Measurements from ENCODE around the gene MAVS.
A peak's percentile ranks its signal among the peaks of the same experiment; 100 is the strongest.
"Not testable (repeated sequence)": the region's sequence is repeated elsewhere in the genome, so short reads cannot be mapped to it uniquely, and the experiment has no call there.

The MAVS gene

DNA sequence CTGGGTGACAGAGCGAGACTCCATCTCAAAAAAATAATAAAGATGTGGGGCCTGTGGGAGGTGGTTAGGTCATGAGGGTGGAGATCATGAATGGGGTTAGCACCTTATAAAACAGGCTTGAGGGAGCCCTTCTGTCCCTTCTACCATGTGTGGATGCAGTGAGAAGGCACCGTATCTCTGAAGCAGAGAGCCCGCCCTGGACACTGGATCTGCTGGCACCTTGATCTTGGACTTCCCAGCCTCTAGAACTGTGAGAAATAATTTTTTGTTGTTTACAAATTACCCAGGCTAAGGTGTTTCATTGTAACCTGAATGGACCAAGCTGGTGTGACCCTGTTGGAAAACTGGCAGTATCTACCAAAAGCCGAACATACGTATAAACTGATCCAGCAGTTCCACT lies 26.9 kb downstream of the MAVS start:
- DNase-seq (ENCODE audit: low spot score) = no peak
- no peak overlapping the region for H3K27ac ChIP-seq
- TF ChIP-seq, protein P1, sequence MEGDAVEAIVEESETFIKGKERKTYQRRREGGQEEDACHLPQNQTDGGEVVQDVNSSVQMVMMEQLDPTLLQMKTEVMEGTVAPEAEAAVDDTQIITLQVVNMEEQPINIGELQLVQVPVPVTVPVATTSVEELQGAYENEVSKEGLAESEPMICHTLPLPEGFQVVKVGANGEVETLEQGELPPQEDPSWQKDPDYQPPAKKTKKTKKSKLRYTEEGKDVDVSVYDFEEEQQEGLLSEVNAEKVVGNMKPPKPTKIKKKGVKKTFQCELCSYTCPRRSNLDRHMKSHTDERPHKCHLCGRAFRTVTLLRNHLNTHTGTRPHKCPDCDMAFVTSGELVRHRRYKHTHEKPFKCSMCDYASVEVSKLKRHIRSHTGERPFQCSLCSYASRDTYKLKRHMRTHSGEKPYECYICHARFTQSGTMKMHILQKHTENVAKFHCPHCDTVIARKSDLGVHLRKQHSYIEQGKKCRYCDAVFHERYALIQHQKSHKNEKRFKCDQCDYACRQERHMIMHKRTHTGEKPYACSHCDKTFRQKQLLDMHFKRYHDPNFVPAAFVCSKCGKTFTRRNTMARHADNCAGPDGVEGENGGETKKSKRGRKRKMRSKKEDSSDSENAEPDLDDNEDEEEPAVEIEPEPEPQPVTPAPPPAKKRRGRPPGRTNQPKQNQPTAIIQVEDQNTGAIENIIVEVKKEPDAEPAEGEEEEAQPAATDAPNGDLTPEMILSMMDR (conservative IDR thresholded peaks at IDR 0.05; ENCODE audit: low read depth) = no peak
- ChIA-PET CTCF (interaction anchor here (0.6 kb wide), 2 partner anchors 11 to 140 kb away, joined by 3 to 4 read pairs; no protein-coding TSS in a partner anchor), POLR2A (ENCODE audit: low non-redundant PET) (interaction anchor here (0.6 kb wide), 2 partner anchors 21 to 105 kb away, joined by 3 to 5 read pairs; no protein-coding TSS in a partner anchor)

GRCh38 chr20:3874194-3874844 lies 27.7 kb downstream of the MAVS start:
- CTCF ChIA-PET = interaction anchor here (0.6 kb wide), 1 partner anchor 140 kb away, joined by 3 read pairs; no protein-coding TSS in a partner anchor
- H3K27ac ChIP-seq = 0 out of 2 replicates have a peak overlapping the region, but pooled peaks have one; percentile 7
- TF ChIP-seq, protein P1 (conservative IDR thresholded peaks at IDR 0.05; ENCODE audit: low read depth) = no peak
- POLR2A ChIA-PET (ENCODE audit: low non-redundant PET) = interaction anchor here (0.6 kb wide), 1 partner anchor 20 kb away, joined by 5 read pairs; no protein-coding TSS in a partner anchor
- DNase-seq (ENCODE audit: low spot score) = no peak

GRCh38 chr20:3875378-3875974 lies 28.8 kb downstream of the MAVS start:
- no peak for DNase-seq (ENCODE audit: low spot score)
- POLR2A ChIA-PET (ENCODE audit: low non-redundant PET) = no interaction called here
- no peak overlapping the region for H3K27ac ChIP-seq
- TF ChIP-seq, protein P1 (conservative IDR thresholded peaks at IDR 0.05; ENCODE audit: low read depth) = no peak
- CTCF ChIA-PET = interaction anchor here (0.6 kb wide), 1 partner anchor 95 kb away, joined by 5 read pairs; no protein-coding TSS in a partner anchor

DNA sequence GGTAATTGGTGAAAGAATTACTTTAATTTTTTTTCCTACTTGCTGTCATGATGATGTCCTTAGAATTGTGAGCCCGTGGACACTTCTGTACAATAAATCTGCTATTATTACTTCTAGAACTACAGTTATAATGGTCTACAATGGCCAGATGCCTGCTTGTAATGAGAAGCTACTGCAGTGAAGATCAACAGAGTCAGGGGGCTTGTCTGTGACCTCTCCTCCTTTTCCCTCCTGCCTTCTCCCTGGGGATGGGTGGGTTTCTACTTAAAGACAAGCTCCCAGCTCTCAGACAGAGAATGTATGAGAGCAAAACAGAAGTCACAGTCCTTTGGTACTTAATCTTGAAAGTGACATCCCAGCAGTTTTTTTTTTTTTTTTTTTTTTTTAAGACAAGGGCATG lies 29.4 kb downstream of the MAVS start:
- TF ChIP-seq, protein P1 (conservative IDR thresholded peaks at IDR 0.05; ENCODE audit: low read depth) = no peak
- no peak overlapping the region for H3K27ac ChIP-seq
- ChIA-PET CTCF (no interaction called here), POLR2A (ENCODE audit: low non-redundant PET) (no interaction called here)
- no peak for DNase-seq (ENCODE audit: low spot score)

DNA sequence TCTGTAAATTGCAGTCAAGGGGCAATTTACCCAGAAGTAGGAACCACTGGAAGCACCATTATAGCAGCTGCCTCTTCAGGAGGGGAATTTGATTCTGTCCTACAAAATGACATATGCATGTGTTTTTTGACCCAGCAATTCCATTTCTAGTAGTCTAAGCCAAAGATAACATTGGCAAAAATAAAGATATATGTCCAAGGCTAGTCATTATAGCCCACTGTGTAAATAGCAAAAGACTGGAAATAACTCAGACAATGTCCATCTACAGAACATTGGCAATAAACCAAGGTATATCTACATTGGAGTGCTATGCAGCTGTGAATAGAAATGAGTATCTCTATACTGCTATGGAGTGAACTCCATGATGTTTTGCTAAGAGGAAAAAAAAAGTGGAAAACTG lies 30.0 kb downstream of the MAVS start:
- POLR2A ChIA-PET (ENCODE audit: low non-redundant PET) = no interaction called here
- DNase-seq (ENCODE audit: low spot score) = no peak
- CTCF ChIA-PET = interaction anchor here (0.7 kb wide), 1 partner anchor 9 kb away, joined by 3 read pairs; no protein-coding TSS in a partner anchor
- TF ChIP-seq, protein P1 (conservative IDR thresholded peaks at IDR 0.05; ENCODE audit: low read depth) = no peak
- H3K27ac ChIP-seq = no peak overlapping the region

DNA sequence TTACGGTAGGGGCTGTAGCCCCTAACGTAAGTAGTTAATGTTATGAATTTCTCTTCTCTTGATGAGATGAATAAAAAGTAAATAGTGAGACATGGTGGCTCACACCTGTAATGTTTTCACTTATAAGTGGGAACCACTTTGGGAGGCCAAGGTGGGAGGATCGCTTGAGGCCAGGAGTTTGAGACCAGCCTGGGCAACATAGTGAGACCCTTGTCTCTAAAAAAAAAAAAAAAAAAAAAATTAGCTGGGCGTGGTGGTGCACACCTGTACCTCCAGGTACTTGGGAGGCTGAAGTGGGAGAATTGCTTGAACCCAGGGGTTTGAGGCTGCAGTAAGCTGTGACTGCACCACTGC lies 32.3 kb downstream of the MAVS start:
- POLR2A ChIA-PET (ENCODE audit: low non-redundant PET); DNase-seq (ENCODE audit: low spot score); H3K27ac ChIP-seq: not testable (repeated sequence)
- CTCF ChIA-PET = interaction anchor here (1.0 kb wide), 1 partner anchor 34 kb away, joined by 4 read pairs; no protein-coding TSS in a partner anchor

DNA sequence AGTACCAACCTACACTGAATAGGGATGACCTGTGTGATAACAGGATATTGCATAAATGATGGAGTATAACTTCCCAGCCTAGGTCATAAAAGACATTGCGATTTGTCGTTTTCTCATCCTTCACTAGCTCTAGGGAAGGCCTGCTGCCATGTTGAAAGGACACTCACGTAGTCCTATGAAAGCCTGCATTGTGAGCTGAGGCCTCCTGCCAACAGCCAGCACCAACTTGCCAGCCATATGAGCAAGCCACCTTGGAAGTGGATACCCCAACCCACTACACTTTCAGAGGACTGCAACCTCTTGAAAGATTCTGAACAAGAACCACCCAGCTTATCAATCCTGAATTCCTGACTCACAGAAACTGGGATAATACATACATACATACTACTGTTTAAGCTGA lies 39.1 kb downstream of the MAVS start:
- DNase-seq (ENCODE audit: low spot score) = no peak
- POLR2A ChIA-PET (ENCODE audit: low non-redundant PET) = no interaction called here
- TF ChIP-seq, protein P1 (conservative IDR thresholded peaks at IDR 0.05; ENCODE audit: low read depth) = no peak
- no peak overlapping the region for H3K27ac ChIP-seq
- CTCF ChIA-PET = interaction anchor here (0.6 kb wide), 1 partner anchor 9 kb away, joined by 3 read pairs; no protein-coding TSS in a partner anchor
